Stomach (tissue), 9 donors: Measurements from ENCODE around the gene CDKN2B-AS1. TPM values are rescaled to one million over a fixed set of nuclear protein-coding genes. Genes with fewer than 3 reads are reported as not detected.

ENCODE experiments used
- DNase-seq, 2 donors: peaks; one replicate each; pipeline versions ENCODE4 v3.0.0 to v3.0.0-alpha.2; 2013 to 2019
- H3K27ac ChIP-seq, 5 donors: fragments of 200-600 bp in 4 of 5; sonication (generic) in 4 of 5; one replicate each; pipeline ENCODE4 v1.5.1; 2013 to 2019; ENCODE audit warnings: mild to moderate bottlenecking in 1 of 5, moderate library complexity in 1 of 5
- H3K27me3 ChIP-seq, 3 donors: fragments of 200-600 bp; sonication (generic); one replicate each; pipeline ENCODE4 v1.5.1; 2017 to 2019; ENCODE audit warnings: mixed run types in 1 of 3
- H3K36me3 ChIP-seq, 4 donors: fragments of 200-600 bp; sonication (generic); 1 replicate in 3 of 4; 2 replicates in 1 of 4; pipeline ENCODE4 v1.5.1; 2016 to 2019
- H3K4me1 ChIP-seq, 4 donors: fragments of 200-600 bp; sonication (generic); one replicate each; pipeline ENCODE4 v1.5.1; 2016 to 2019
- H3K4me3 ChIP-seq, 4 donors: fragments of 200-600 bp; sonication (generic) in 3 of 4; one replicate each; pipeline ENCODE4 v1.5.1; 2016 to 2019; ENCODE audit warnings: mild to moderate bottlenecking in 1 of 4
- H3K9me3 ChIP-seq, 4 donors: fragments of 200-600 bp; sonication (generic); one replicate each; pipeline ENCODE4 v1.5.1; 2016 to 2019
- CTCF ChIP-seq, 7 experiments: fragments of 450-650 bp in 4 of 7; fragments of 200-600 bp in 3 of 7; sonication (generic) in 3 of 7; IDR thresholded peaks; one replicate each; pipeline ENCODE4 v1.5.1; 2016 to 2019; ENCODE audit warnings: antibody characterized with exemption in 7 of 7, control low read depth in 2 of 7, mild to moderate bottlenecking in 1 of 7
- EP300 ChIP-seq: sonication (generic); formaldehyde crosslinking; IDR thresholded peaks from one replicate; pipeline ENCODE4 v1.6.1; 2017; ENCODE audit warnings: antibody characterized with exemption
- POLR2A ChIP-seq, 4 donors: fragments of 450-650 bp; IDR thresholded peaks; one replicate each; pipeline ENCODE4 v1.6.1; 2016; ENCODE audit warnings: antibody characterized with exemption in 4 of 4, control low read depth in 2 of 4, mild to moderate bottlenecking in 1 of 4, moderate library complexity in 1 of 4
- POLR2AphosphoS5 ChIP-seq, 3 donors: sonication (generic); formaldehyde crosslinking; IDR thresholded peaks; one replicate each; pipeline ENCODE4 v1.6.1; 2016; ENCODE audit warnings: antibody characterized with exemption in 3 of 3
- WGBS, 5 donors: extraction: QIAGEN DNeasy Blood & Tissue Kit in 3 of 5; methylation state at CpG; one replicate each; pipeline versions ENCODE4 v1.1.5 to v1.1.7; 2013 to 2018; 5-methylcytosine and 5-hydroxymethylcytosine counted together
- intact Hi-C: fragments of 100-400 bp; cut with DNase I; formaldehyde crosslinking; loops from one replicate; pipeline ENCODE4 v1.15.1; 2023; ENCODE audit warnings: low total_unique reads
- polyA plus RNA-seq, 3 donors: library from polyadenylated mRNA; stranded (reverse); fragments of 200-250 nt; gene quantifications; one replicate each; pipeline ENCODE4 v1.2.3, GENCODE V29; 2013
- total RNA-seq, 5 donors: library from RNA; depleted of rRNA; stranded (reverse); fragments of >200 nt; gene quantifications; one replicate each; pipeline versions ENCODE4 v1.1.0 to v1.2.3, GENCODE V29; 2014 to 2016
- donor health status: healthy with polysubstance abuse.
- donor health status: Bipolar disorder and iron deficiency.
- donor health status: healthy.

Gene CDKN2B-AS1
- total and polyA plus RNA-seq, 8 donors = 0.48 to 1.6 (median 1.1) TPM; not detected in 3

GRCh38 chr9:21995006-21995665 is 545 bp downstream of the CDKN2B-AS1 start:
- WGBS, 5 donors = 0 to 1% (median 0%) methylated on average over 54 to 56 of the region's 56 CpGs
- Histone ChIP-seq H3K4me1 (peaks cover 6 to 27% (median 22%) of the 10 kb centered on the region in 4 donors), H3K36me3 (no peaks in the 10 kb centered on the region), H3K4me3 (peak overlapping the region; percentile 63 to 94 (median 87)), H3K27me3 (peaks cover under 1 to 74% (median 3%) of the 10 kb centered on the region in 3 donors), H3K27ac (peak overlapping the region; percentile 77 to 91 (median 82)), H3K9me3 (peaks cover 0 to under 1% (median 0%) of the 10 kb centered on the region in 4 donors)
- peak; percentile 69 to 86 for DNase-seq
- intact Hi-C loops = no loop called here
- TF ChIP-seq EP300 (no peak), POLR2AphosphoS5 (IDR thresholded peaks at IDR 0.05) (no peak), POLR2A (IDR thresholded peaks at IDR 0.05) (no peak), CTCF (IDR thresholded peaks at IDR 0.05) (no peak)

- peaks cover 6 to 27% (median 22%) of the 10 kb centered on the region in 4 donors for H3K4me1 ChIP-seq
- intact Hi-C loops = no loop called here
- WGBS, 5 donors = 15 to 23% (median 16%) methylated on average over 41 to 54 of the region's 54 CpGs
- peak; percentile 46 to 69 for DNase-seq
- H3K36me3 ChIP-seq = no peaks in the 10 kb centered on the region
- TF ChIP-seq CTCF (IDR thresholded peaks at IDR 0.05) (peak in 1 of 7 experiments; percentile 9), POLR2AphosphoS5 (IDR thresholded peaks at IDR 0.05) (no peak), POLR2A (IDR thresholded peaks at IDR 0.05) (no peak), EP300 (no peak)
- no peaks in the 10 kb centered on the region for H3K9me3 ChIP-seq
- H3K27me3 ChIP-seq = peaks cover 0 to 74% (median 0%) of the 10 kb centered on the region in 3 donors
- peak overlapping the region; percentile 63 to 94 (median 87) for H3K4me3 ChIP-seq
- H3K27ac ChIP-seq = peak overlapping the region; percentile 77 to 91 (median 82)
Observed at GRCh38 chr9:21995666-21996398, 1.2 kb downstream of the CDKN2B-AS1 start.

DNA sequence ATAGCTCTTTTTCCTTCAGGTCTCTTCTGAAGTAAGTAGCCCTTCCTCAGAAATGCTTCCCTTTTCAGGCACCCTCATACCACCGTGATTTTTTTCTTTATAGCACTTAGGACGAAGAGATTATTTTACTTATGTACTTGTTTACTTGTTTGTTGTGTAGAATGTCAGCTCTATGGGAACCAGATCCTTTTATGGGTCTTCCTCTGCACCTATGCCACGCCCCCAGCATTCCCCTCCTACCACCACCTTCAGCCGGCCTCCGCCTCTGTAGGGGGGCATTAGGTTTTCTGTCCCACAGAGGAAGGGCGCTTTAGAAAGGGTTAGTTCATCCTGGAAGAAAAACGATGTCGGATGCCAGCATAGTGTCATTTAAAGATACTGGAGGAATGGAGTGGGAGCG is 1.8 kb downstream of the CDKN2B-AS1 start:
- no peaks in the 10 kb centered on the region for H3K9me3 ChIP-seq
- no peak overlapping the region for H3K27ac ChIP-seq
- peaks cover 0 to 74% (median 0%) of the 10 kb centered on the region in 3 donors for H3K27me3 ChIP-seq
- H3K36me3 ChIP-seq = no peaks in the 10 kb centered on the region
- no peak overlapping the region for H3K4me3 ChIP-seq
- 44 to 71% (median 59%) methylated on average over 9 of the region's 9 CpGs for WGBS, 5 donors
- H3K4me1 ChIP-seq = peaks cover 6 to 27% (median 22%) of the 10 kb centered on the region in 4 donors
- TF ChIP-seq EP300 (no peak), CTCF (IDR thresholded peaks at IDR 0.05) (no peak), POLR2AphosphoS5 (IDR thresholded peaks at IDR 0.05) (no peak), POLR2A (IDR thresholded peaks at IDR 0.05) (no peak)
- DNase-seq = no peak
- intact Hi-C loops = no loop called here

GRCh38 chr9:21996858-21997257 is 2.3 kb downstream of the CDKN2B-AS1 start:
- TF ChIP-seq POLR2AphosphoS5 (IDR thresholded peaks at IDR 0.05) = no peak
- no peak for TF ChIP-seq POLR2A (IDR thresholded peaks at IDR 0.05)
- no peak for TF ChIP-seq EP300
- DNase-seq = no peak
- 64 to 80% (median 72%) methylated on average over 5 of the region's 5 CpGs for WGBS, 5 donors
- peaks cover 6 to 27% (median 22%) of the 10 kb centered on the region in 4 donors for H3K4me1 ChIP-seq
- intact Hi-C loops = no loop called here
- no peak overlapping the region for H3K4me3 ChIP-seq
- H3K9me3 ChIP-seq = no peaks in the 10 kb centered on the region
- H3K36me3 ChIP-seq = no peaks in the 10 kb centered on the region
- no peak overlapping the region for H3K27ac ChIP-seq
- peaks cover 0 to 74% (median 0%) of the 10 kb centered on the region in 3 donors for H3K27me3 ChIP-seq
